SK-N-MC (cell line): ENCODE results near the gene RAB19.
"Not testable (repeated sequence)": the region's sequence is repeated elsewhere in the genome, so short reads cannot be mapped to it uniquely, and the experiment has no call there.

Experiments
- DNase-seq: peaks from one replicate; pipeline ENCODE4 v3.0.0-alpha.2; 2011; ENCODE audit warnings: low read depth, low spot score
- H3K27ac ChIP-seq: fragments of 200-600 bp; sonication (generic); 2 replicates; pipeline ENCODE4 v1.5.1; 2016; ENCODE audit warnings: mixed run types
- H3K36me3 ChIP-seq: fragments of 200-600 bp; sonication (generic); 2 replicates; pipeline ENCODE4 v1.6.1; 2017; ENCODE audit warnings: antibody characterized with exemption, low read length, mixed read lengths; ENCODE audit not compliant: insufficient read depth
- H3K4me3 ChIP-seq: fragments of 200-600 bp; sonication (generic); 2 replicates; pipeline ENCODE4 v1.5.1; 2016
- H3K9ac ChIP-seq: fragments of 200-600 bp; sonication (generic); 2 replicates; pipeline ENCODE4 v1.8.0; 2017; ENCODE audit warnings: mixed run types, mixed read lengths; ENCODE audit not compliant: insufficient read length
- H3K9me3 ChIP-seq: fragments of 200-600 bp; sonication (generic); 2 replicates; pipeline ENCODE4 v1.6.1; 2017; ENCODE audit warnings: low read depth, mild to moderate bottlenecking, antibody characterized with exemption, low read length, moderate library complexity, mixed read lengths
- EZH2 ChIP-seq: fragments of 200-600 bp; sonication (generic); IDR thresholded peaks from one replicate; pipeline ENCODE4 v1.6.1; 2017; ENCODE audit warnings: antibody characterized with exemption
- FOXP2 ChIP-seq: optimal IDR thresholded peaks from 2 replicates; pipeline ENCODE3; 2011; ENCODE audit warnings: mild to moderate bottlenecking, moderate library complexity; ENCODE audit not compliant: insufficient read depth; ENCODE audit errors: extremely low read length, control extremely low read depth
- POLR2AphosphoS5 ChIP-seq: IDR thresholded peaks from 2 replicates; pipeline ENCODE4 v1.6.1; 2012; ENCODE audit warnings: mild to moderate bottlenecking, low read depth, low read length, borderline replicate concordance

RAB19 gene

DNA sequence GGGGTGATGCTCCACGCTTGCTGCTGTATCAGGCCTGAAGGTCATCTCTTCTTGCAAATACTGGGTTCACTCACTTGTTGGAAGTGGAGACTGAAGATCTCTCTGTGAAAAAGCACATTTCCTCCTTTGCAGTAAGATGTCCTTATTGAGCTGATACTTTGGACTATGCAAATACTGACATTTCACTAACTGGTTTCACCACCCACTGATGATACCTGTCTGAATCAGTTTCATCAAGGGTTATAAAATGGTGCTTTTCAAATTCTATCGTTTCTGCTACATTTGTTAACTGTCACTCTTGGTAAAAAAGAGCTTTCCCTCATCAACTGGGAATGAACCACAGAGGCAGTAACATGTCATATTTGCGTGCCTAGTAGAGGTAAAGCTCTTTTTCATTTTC, 35.5 kb downstream of the RAB19 start:
- DNase-seq = no peak
- Histone ChIP-seq H3K27ac (no peak overlapping the region), H3K36me3 (no peaks in the 10 kb centered on the region), H3K9me3 (no peaks in the 10 kb centered on the region), H3K4me3 (no peak overlapping the region), H3K9ac (no peak overlapping the region)
- TF ChIP-seq EZH2 (no peak), FOXP2 (no peak), POLR2AphosphoS5 (no peak)

DNA sequence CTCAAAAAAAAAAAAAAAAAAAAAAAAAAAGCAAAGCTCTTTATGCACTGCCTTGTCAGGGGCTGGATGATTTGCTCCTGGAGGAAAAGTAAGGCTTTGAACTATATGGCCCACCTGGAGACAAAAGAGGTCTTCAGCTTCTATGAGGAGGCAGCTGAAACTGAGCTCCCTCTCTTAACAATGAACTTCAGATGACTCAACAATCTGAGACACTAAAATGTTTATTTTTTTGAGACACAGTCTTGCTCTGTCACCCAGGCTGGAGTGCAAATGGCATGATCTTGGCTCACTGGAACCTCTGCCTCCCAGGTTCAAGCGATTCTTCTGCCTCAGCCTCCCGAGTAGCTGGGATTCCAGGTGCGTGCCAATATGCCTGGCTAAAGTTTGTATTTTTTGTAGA, 36.7 kb downstream of the RAB19 start:
- Histone ChIP-seq H3K9ac (no peak overlapping the region), H3K27ac (no peak overlapping the region), H3K36me3 (no peaks in the 10 kb centered on the region), H3K4me3 (no peak overlapping the region), H3K9me3 (no peaks in the 10 kb centered on the region)
- TF ChIP-seq POLR2AphosphoS5 (no peak), EZH2 (no peak), FOXP2 (no peak)
- no peak for DNase-seq

DNA sequence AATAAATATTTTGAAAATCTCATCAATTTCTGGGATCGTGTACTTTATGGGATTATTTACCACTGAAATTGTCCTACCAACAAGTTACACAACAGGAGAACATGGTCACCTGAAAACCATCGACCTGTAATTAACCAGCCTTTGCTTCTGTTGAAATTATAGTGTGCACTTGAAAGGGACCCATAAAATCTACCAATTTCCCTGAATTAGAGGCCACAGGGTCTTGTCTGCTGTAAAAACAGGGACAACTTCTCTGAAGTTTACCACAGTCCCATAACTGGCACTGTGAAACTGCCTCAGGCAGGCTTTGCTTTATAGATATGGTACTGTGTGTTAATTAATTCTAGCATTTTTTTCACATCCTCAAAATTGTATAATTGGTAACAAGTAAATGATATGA, 37.7 kb downstream of the RAB19 start:
- Histone ChIP-seq H3K4me3 (no peak overlapping the region), H3K27ac (no peak overlapping the region), H3K9me3 (no peaks in the 10 kb centered on the region), H3K36me3 (no peaks in the 10 kb centered on the region), H3K9ac (no peak overlapping the region)
- no peak for DNase-seq
- TF ChIP-seq FOXP2 = no peak
- TF ChIP-seq POLR2AphosphoS5 = no peak
- TF ChIP-seq EZH2 = no peak

DNA sequence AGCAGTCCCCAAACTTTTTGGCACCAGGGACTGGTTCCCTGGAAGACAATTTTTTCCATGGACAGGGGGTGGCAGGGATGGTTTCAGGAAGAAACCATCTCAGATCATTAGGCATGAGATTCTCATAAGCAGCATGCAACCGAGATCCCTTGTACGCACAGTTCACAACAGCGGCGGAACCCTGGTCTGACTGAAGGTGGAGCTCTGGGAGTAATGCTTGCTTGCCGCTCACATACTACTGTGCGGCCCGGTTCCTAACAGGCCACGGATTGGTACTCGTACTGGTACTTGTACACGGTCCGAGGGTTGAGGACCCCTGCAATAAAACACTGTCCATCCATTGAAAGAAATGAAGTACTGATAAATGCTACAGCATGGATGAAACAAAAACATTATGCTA, 42.6 kb downstream of the RAB19 start:
- TF ChIP-seq POLR2AphosphoS5 (no peak), FOXP2 (no peak), EZH2 (no peak)
- H3K9me3 ChIP-seq = no peaks in the 10 kb centered on the region
- H3K36me3 ChIP-seq = no peaks in the 10 kb centered on the region
- no peak overlapping the region for H3K4me3 ChIP-seq
- DNase-seq = no peak
- H3K9ac ChIP-seq = no peak overlapping the region
- H3K27ac ChIP-seq = no peak overlapping the region

DNA sequence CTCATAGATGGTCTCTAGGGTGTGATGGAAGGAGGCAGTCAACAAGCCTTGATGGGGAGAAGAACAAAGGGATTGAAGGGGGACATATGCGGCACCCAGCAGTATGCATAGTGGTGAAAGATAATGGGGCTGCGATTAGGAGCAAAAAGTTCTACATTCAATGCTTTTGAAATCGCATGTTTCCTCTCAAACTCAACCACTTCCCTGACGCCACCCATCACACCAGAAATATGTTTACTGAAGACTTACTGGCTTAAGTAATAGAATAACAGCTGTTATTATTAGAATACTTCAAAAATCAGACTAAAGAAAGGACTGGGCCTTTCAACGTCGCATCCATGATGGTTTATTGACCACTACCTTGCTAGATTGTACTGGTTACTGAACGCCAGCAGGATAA, 44.0 kb downstream of the RAB19 start:
- Histone ChIP-seq H3K27ac (no peak overlapping the region), H3K36me3 (no peaks in the 10 kb centered on the region)

DNA sequence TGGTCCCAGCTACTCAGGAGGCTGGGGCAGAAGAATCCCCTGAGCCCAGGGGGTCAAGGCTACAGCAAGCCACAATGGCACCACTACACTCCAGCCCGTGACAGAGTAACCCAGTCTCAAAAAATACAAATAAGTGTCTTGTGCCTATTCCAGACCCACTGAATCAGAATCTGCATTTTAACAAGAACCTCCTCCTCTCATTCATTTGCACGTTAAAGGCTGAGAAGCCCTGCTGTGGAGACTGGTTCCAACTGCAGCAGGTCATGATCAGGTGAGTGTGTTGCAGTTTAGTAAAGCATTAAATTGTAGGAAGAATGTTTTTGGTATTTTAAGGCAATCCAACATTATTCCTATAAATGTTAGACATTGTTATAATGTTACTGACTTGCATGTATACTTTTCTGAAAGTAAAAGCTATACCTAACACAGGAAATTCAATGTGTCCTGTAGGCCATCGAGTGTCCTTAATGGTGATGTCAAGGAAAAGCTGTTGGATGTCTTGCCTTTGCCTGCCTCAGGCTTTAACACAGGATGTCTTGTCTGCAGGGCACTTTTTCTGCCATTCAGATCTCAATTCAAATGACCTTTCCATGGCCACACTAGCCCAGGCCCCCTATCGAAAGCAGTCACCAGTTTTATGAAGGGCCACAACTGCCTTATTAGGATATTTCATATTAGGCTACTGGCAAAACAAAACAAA, 45.1 kb downstream of the RAB19 start:
- Histone ChIP-seq H3K27ac (no peak overlapping the region), H3K9ac (no peak overlapping the region), H3K4me3 (no peak overlapping the region), H3K9me3 (no peaks in the 10 kb centered on the region), H3K36me3 (no peaks in the 10 kb centered on the region)
- DNase-seq = no peak
- TF ChIP-seq EZH2 (no peak), FOXP2 (no peak), POLR2AphosphoS5 (no peak)

More for the DNA sequence above, 44.0 kb downstream of the RAB19 start:
- no peak overlapping the region for H3K4me3 ChIP-seq
- H3K9me3 ChIP-seq = no peaks in the 10 kb centered on the region
- DNase-seq = no peak
- no peak for TF ChIP-seq POLR2AphosphoS5
- no peak overlapping the region for H3K9ac ChIP-seq

DNA sequence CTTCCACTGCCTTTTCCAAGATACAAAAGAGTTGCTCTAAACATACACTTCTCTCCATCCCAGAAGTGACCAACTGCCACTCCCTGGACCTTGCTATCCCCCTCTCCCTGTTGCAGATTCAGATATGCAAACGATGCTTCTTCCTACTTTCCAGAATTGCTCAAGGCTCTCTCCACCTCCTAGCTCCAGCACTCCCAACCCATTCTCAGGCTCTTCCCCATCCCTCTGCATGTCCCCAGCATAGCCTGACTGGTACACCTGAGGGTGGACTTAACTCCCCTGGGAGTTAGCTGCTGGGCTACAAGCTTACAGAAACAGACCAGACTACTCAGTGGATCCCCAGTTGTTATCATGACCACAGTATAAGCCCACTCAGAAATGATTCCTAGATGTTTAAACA, 47.9 kb downstream of the RAB19 start:
- DNase-seq = no peak
- Histone ChIP-seq H3K9ac (no peak overlapping the region), H3K36me3 (peaks cover 24% of the 10 kb centered on the region), H3K4me3 (no peak overlapping the region), H3K27ac (no peak overlapping the region), H3K9me3 (no peaks in the 10 kb centered on the region)
- no peak for TF ChIP-seq FOXP2
- TF ChIP-seq EZH2 = no peak
- TF ChIP-seq POLR2AphosphoS5 = no peak

DNA sequence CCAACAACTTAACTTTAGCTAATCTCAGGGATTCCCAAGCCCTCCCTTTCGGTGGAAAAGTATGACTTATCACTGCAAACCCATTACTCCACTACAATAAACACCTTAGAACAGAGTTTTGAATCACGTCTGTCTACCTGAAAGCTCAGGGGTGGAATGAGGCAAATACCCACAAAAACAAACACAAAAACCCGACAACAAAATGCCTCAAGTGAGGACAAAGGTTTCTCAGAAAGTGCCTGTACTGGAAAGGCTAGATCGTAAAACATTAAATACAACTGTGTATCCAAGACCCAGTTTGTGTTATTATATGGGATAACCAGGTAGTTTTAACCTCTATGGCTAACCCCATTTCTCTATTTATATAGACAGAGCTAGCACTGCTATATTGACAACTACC, 49.4 kb downstream of the RAB19 start:
- TF ChIP-seq EZH2 (no peak), POLR2AphosphoS5 (no peak), FOXP2 (no peak)
- no peak overlapping the region for H3K4me3 ChIP-seq
- H3K9me3 ChIP-seq = no peaks in the 10 kb centered on the region
- H3K27ac ChIP-seq = no peak overlapping the region
- DNase-seq = no peak
- H3K9ac ChIP-seq = no peak overlapping the region
- peaks cover 27% of the 10 kb centered on the region for H3K36me3 ChIP-seq

DNA sequence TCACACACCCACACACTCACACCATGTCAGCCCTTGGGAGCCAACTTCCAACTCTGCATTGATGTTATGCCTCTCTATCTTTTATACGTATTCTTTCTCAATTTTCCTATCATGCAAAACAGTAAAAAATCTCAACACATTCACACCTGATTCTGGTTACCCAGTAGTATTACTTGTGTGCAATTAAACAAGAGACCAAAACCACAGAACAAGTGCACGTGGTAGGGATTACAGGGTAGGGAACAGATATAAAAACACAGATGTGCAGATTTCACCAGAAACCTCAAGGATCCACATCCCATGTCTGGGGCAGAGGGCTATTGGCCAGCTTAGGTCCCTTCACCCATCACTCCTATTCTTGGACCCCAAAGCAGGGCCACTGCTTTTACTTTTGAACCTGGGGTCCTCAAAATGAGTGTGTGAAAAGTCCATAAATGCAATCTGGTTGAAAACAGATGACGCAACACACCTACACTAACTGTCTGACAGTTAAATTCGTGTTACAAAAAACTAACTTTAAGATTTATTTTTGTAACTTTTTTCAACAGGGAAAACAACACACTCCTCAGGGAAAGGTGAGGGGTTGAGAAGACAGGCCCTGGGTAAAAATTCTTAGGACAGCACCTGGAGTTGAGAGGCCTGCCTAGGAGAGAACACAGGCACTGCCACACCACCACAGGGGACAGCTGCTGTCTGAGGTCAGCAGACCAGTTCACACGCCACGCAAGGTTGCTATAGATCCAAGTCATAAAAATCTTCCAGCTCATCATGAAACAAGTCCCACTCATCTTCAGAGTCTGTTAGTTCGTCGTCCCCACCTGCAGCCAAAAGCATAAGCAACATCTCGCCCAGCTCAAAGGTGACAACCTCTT, 50.2 kb downstream of the RAB19 start:
- H3K4me3 ChIP-seq, DNase-seq, H3K27ac ChIP-seq, H3K9ac ChIP-seq, H3K9me3 ChIP-seq: not testable (repeated sequence)
- peaks cover 31% of the 10 kb centered on the region for H3K36me3 ChIP-seq
